ENCODE data around the gene TXNDC5.
"Not testable (repeated sequence)": the region's sequence is repeated elsewhere in the genome, so short reads cannot be mapped to it uniquely, and the experiment has no call there.

The TXNDC5 gene

DNA sequence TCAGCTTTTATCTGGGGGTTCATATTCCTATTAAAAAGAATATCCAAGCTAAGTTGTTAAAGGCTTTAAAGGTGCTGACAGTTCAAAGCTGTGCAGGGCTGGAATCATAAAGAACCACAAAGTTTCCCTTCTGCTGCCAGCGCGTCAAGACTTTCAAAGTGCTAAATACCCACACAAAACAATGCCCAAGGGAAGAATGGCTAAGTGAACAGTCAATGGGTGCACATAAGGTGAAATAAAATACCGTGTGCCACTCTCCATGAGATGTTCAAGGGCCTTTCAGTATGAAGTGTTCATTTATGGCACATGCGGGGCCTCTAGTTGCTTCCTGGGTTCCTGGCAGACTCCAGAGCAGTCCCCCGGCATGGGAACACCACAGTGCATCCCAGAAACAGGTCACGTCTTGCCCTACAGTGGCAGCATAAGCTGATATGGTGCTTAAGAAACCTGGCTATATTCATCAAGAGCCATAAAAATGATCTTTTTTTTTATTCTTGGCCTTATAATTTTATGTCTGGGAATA is 14.1 kb downstream of the TXNDC5 start:
- Mint-ChIP-seq H3K27ac (no peak overlapping the region), H3K4me3 (no peak overlapping the region), H3K27me3 (no peaks in the 10 kb centered on the region), H3K4me1 (ENCODE audit: low read depth) (no peaks in the 10 kb centered on the region), H3K36me3 (ENCODE audit: low read depth) (peaks cover 96% of the 10 kb centered on the region), H3K9me3 (no peaks in the 10 kb centered on the region)
- intact Hi-C loops (cut with micrococcal nuclease), result no loop called here

GRCh38 chr6:7895125-7895423 is 15.5 kb downstream of the TXNDC5 start:
- Mint-ChIP-seq H3K4me3 (no peak overlapping the region), H3K4me1 (ENCODE audit: low read depth) (no peaks in the 10 kb centered on the region), H3K36me3 (ENCODE audit: low read depth) (peaks cover 96% of the 10 kb centered on the region), H3K27ac (no peak overlapping the region), H3K9me3 (no peaks in the 10 kb centered on the region), H3K27me3 (no peaks in the 10 kb centered on the region)
- intact Hi-C loops (cut with micrococcal nuclease), result no loop called here

DNA sequence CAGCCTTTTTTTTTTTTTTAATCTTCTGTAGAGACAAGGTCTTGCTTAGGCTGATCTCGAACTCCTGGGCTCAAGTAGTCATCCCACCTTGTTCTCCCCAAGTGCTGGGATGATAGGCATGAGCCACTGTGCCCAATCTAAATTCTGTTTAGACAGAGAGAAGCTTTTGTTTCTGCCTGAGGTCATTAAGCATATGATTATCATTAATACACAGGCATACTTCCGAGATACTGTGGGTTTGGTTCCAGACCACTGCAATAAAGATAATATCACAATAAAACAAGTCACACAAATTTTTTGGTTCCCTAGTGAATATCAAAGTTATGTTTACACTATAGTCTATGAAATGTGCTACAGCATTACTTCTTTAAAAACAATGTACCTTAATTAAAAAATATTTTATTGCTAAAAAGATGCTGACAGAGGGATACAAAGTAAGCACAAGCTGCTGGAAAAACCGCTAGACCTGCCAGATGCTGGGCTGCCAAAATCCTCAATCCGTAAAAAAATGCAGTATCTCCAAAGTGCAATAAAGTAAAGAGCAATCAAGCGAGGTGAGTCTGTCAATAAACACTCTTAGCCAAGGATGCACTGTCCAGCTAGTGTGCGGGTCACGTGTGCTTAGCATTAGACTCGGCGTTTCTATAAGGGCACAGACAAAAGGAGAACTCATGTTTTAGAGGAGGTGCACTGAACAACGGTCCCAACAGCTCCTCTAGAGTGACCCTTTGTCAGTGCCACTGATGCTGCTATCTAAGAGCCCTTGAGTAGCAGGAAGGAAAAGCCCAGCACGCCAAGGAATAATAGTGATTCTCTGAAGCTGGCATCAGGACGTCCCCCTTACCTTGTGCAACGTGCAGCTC is 16.1 kb downstream of the TXNDC5 start:
- H3K36me3 Mint-ChIP-seq (ENCODE audit: low read depth), result peaks cover 96% of the 10 kb centered on the region
- no peak overlapping the region for H3K27ac Mint-ChIP-seq
- intact Hi-C loops (cut with micrococcal nuclease), result no loop called here
- H3K27me3 Mint-ChIP-seq, result no peaks in the 10 kb centered on the region
- H3K9me3 Mint-ChIP-seq, result no peaks in the 10 kb centered on the region
- no peaks in the 10 kb centered on the region for H3K4me1 Mint-ChIP-seq (ENCODE audit: low read depth)
- H3K4me3 Mint-ChIP-seq, result no peak overlapping the region

- Mint-ChIP-seq H3K9me3 (no peaks in the 10 kb centered on the region), H3K27me3 (no peaks in the 10 kb centered on the region), H3K4me1 (ENCODE audit: low read depth) (no peaks in the 10 kb centered on the region), H3K27ac (no peak overlapping the region), H3K4me3 (no peak overlapping the region), H3K36me3 (ENCODE audit: low read depth) (peaks cover 96% of the 10 kb centered on the region)
- intact Hi-C loops (cut with micrococcal nuclease), result no loop called here
Measured at GRCh38 chr6:7893342-7893741, 17.2 kb downstream of the TXNDC5 start.

DNA sequence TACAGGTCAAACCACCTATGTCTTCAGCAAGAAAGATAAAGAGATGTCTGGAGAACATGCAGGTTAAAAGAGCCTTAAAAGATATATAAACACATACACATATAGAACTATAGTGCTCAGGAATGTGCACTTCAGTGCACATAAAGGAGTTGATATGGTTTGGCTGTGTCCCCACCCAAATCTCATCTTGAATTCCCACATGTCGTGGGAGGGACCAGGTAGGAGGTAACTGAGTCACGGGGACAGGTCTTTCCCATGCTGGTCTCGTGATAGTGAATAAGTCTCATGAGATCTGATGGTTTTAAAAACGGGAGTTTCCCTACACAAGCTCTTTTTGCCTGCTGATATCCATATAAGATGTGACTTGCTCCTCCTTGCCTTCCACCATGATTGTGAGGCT is 18.2 kb downstream of the TXNDC5 start:
- peaks cover 96% of the 10 kb centered on the region for H3K36me3 Mint-ChIP-seq (ENCODE audit: low read depth)
- H3K4me1 Mint-ChIP-seq (ENCODE audit: low read depth); H3K27me3 Mint-ChIP-seq; H3K9me3 Mint-ChIP-seq; H3K4me3 Mint-ChIP-seq; H3K27ac Mint-ChIP-seq; intact Hi-C loops (cut with micrococcal nuclease): not testable (repeated sequence)

DNA sequence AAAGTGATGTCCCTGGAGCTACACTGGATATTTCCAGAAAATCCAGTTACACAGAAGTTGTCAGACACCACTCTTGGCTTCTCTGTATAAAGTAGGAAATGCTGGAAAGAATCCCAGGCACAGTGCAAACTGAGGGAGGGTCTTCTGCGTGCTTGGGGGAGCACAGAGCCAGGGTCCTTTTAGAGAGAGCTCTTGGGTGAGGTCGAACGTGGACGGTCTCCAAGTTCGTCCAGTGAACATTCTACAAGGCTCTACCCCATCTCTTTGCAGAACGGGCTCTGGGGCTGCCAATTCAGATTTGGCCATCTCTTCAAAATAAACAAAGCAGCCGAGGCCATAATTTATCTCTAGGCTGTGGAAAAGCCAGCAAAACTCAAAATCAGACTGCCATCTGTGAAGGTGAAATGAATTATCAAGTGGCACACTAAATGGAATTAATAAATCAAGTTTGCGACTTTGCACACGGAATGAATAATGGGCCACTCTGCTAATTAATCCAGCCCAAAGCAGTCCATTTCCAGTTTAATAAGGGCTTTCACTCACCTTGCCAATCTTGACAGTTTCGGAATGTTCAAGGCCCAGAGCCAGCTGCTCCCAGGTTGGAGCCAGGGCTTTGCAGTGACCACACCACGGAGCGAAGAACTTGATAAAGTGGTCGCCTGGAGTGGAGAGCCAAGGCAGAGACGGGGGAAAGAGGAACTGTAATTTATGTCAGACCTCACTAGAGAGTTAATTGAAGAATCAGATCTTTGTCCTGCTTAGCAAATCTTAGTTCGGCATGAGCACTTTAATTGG is 19.3 kb downstream of the TXNDC5 start:
- intact Hi-C loops (cut with micrococcal nuclease), result no loop called here
- no peaks in the 10 kb centered on the region for H3K4me1 Mint-ChIP-seq (ENCODE audit: low read depth)
- no peak overlapping the region for H3K4me3 Mint-ChIP-seq
- no peaks in the 10 kb centered on the region for H3K9me3 Mint-ChIP-seq
- no peaks in the 10 kb centered on the region for H3K27me3 Mint-ChIP-seq
- H3K36me3 Mint-ChIP-seq (ENCODE audit: low read depth), result peaks cover 100% of the 10 kb centered on the region
- no peak overlapping the region for H3K27ac Mint-ChIP-seq

GRCh38 chr6:7888587-7889357 is 21.8 kb downstream of the TXNDC5 start:
- Mint-ChIP-seq H3K4me3 (no peak overlapping the region), H3K27ac (no peak overlapping the region), H3K27me3 (no peaks in the 10 kb centered on the region), H3K9me3 (no peaks in the 10 kb centered on the region), H3K36me3 (ENCODE audit: low read depth) (peaks cover 98% of the 10 kb centered on the region), H3K4me1 (ENCODE audit: low read depth) (no peaks in the 10 kb centered on the region)
- intact Hi-C loops (cut with micrococcal nuclease), result no loop called here

DNA sequence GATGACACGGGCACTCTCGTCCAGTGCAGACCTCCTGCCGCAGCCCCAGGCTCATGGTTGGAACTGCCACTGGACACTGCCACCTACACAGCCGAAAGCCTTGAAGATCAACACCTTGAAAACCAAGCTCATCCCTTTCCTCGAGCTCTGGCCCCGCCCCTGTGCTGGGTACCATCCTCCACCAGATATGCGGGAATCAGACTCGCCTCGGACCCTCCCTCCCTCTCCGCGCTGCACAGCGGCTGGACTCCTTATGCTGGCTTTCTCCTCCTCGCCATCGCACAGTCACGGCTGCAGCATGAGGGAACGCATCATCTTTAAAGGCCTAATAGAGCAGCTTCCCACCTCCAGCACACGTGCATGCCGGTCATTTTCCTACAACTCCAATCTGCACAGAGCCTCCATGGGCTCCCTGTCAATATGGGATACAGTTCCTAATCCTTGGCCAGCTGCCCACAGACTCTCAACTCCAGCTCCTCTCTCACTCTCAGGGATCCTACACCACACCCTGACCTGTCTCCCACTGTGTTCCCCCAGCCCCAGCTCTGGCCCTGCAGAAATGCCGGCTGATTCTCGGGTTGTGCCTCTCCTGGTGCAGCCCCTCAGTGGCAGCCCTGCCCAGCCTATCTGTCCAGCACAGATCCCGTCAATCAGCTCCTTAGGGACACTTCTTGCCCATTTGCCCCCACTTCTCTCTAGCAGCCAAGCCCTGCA is 23.2 kb downstream of the TXNDC5 start:
- Mint-ChIP-seq H3K27ac (no peak overlapping the region), H3K9me3 (no peaks in the 10 kb centered on the region), H3K27me3 (no peaks in the 10 kb centered on the region), H3K4me3 (no peak overlapping the region), H3K4me1 (ENCODE audit: low read depth) (no peaks in the 10 kb centered on the region), H3K36me3 (ENCODE audit: low read depth) (peaks cover 98% of the 10 kb centered on the region)
- intact Hi-C loops (cut with micrococcal nuclease), result no loop called here

DNA sequence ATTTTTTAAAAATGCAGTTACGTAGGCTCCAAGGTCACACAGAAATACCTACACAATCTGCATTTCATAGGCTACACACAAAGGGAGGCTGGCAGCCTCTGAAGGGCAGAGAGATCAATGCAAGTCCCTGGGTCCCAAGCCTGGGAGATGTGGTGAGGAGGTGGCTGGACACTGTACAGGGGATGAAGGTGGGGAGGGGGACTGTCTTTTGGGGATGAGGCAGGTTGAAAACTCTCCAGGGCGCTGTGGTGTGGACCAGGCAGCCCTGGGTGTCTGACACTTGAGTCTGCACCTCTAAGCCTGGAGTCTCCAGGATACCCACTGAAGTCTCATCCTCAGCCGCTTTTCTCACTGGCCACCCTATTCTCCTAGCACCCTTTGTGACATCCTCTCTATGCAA is 24.5 kb downstream of the TXNDC5 start:
- Mint-ChIP-seq H3K9me3 (no peaks in the 10 kb centered on the region), H3K4me1 (ENCODE audit: low read depth) (no peaks in the 10 kb centered on the region), H3K27me3 (no peaks in the 10 kb centered on the region), H3K4me3 (no peak overlapping the region), H3K36me3 (ENCODE audit: low read depth) (peaks cover 96% of the 10 kb centered on the region), H3K27ac (no peak overlapping the region)
- intact Hi-C loops (cut with micrococcal nuclease), result no loop called here

GRCh38 chr6:7883381-7883780 is 27.2 kb downstream of the TXNDC5 start:
- no peaks in the 10 kb centered on the region for H3K9me3 Mint-ChIP-seq
- H3K27me3 Mint-ChIP-seq, result no peaks in the 10 kb centered on the region
- no peaks in the 10 kb centered on the region for H3K4me1 Mint-ChIP-seq (ENCODE audit: low read depth)
- peaks cover 79% of the 10 kb centered on the region for H3K36me3 Mint-ChIP-seq (ENCODE audit: low read depth)
- H3K27ac Mint-ChIP-seq, result no peak overlapping the region
- H3K4me3 Mint-ChIP-seq, result no peak overlapping the region
- intact Hi-C loops (cut with micrococcal nuclease), result no loop called here

DNA sequence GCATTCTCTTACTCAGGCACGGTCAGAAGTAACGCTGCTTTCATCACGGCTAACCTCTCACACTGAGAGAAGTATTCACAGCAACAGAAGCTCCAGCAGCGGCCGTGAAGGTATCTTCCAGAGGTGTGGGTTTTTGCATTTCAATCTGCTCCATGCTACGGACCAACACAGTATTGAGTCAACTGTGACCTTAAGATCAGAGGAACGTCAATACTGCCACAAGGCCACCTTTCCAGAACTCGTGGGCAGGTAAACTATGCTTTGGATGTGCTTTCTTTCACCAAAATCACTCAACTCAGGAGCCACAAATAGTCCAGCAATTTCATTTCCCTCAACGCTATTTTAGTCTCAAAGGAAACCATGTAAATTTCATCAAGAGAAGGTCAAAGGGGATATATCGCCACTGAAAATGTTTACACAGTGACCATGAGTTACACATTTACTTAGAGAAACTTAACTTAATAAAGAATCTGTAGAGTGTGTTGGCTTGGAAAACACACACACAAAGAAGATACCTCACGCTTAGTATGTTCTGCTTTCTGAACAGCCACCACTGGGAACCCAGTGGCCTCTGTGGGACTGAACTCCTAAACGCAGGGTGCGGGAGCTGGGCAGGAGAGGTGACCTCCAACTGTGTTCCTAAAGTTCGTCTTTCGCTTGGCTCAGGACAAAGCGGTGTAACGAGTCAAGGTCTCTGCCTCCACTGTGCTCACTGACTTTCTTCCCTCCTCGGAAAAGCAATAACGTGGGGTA is 27.9 kb downstream of the TXNDC5 start:
- no peak overlapping the region for H3K4me3 Mint-ChIP-seq
- intact Hi-C loops (cut with micrococcal nuclease), result no loop called here
- no peaks in the 10 kb centered on the region for H3K27me3 Mint-ChIP-seq
- no peaks in the 10 kb centered on the region for H3K4me1 Mint-ChIP-seq (ENCODE audit: low read depth)
- no peaks in the 10 kb centered on the region for H3K9me3 Mint-ChIP-seq
- no peak overlapping the region for H3K27ac Mint-ChIP-seq
- H3K36me3 Mint-ChIP-seq (ENCODE audit: low read depth), result peaks cover 72% of the 10 kb centered on the region

DNA sequence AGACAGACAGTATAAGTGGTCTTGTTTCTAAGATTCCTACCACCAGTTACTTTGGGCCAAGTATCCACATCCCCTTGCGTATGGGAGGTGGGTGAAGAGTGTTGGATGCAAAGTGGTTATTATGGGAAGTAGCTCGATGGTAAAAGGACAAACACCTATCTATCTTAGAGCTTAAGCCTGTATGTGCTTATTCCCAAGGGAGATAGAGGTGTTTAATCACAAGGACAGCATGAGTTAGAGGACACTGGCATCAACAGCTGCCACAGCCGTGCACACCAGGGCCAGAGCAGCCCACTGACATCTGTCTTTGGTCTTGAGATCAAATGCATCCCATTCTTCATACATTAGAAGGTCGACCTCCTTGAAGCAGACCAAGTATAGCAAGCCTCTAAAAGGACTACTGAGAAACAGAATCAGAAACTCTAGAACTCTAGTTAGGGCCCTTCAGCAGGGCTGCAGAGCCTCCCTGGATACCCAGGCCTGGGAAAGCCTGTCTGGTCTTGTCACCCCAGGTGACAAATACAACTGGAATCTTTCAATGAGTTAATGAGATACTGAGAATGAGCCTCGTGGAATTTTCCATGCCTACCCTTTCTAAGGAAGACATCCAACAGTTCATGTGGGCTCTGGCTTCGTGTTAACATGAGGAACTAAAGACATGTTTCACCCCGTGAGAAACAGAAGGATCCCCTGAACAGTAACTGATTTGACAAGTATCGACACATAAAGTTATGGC is 28.7 kb downstream of the TXNDC5 start:
- Mint-ChIP-seq H3K9me3 (no peaks in the 10 kb centered on the region), H3K4me3 (no peak overlapping the region), H3K4me1 (ENCODE audit: low read depth) (no peaks in the 10 kb centered on the region), H3K27ac (no peak overlapping the region), H3K27me3 (no peaks in the 10 kb centered on the region), H3K36me3 (ENCODE audit: low read depth) (peaks cover 64% of the 10 kb centered on the region)
- intact Hi-C loops (cut with micrococcal nuclease), result no loop called here

Data from dendritic cell treated with granulocyte-macrophage colony-stimulating factor and Interleukin-4, amounts not matched to agents 40 ng/mL and 50 ng/mL, for 4 days (primary cell).